ENCODE data around the gene MRO.

- no peak for TF ChIP-seq CTCF (IDR thresholded peaks at IDR 0.05)
- no peak for TF ChIP-seq POLR2A (IDR thresholded peaks at IDR 0.05)
Observed at GRCh38 chr18:50747849-50748242, 72.0 kb downstream of the MRO start.

Measured in uterus (tissue), 2 donors.